Mammary epithelial cell (primary cell): ENCODE measurements around the gene ACSM5.
"Not testable (repeated sequence)": the region's sequence is repeated elsewhere in the genome, so short reads cannot be mapped to it uniquely, and the experiment has no call there.

Experiments
- EZH2 ChIP-seq: IDR thresholded peaks from 2 replicates; pipeline ENCODE4 v1.6.1; 2012; ENCODE audit warnings: low read length, inconsistent platforms, borderline replicate concordance
- TF ChIP-seq, protein P1 (sequence below), 2 donors: IDR thresholded peaks in 1 of 2; conservative IDR thresholded peaks in 1 of 2; 2 replicates each; pipeline ENCODE4 v1.5.1; 2011 to 2012; ENCODE audit warnings: inconsistent platforms in 2 of 2, low read length in 2 of 2, mild to moderate bottlenecking in 2 of 2, control low read depth in 1 of 2, low read depth in 1 of 2; ENCODE audit not compliant: insufficient read depth in 1 of 2; ENCODE audit errors: extremely low read depth in 1 of 2

- TF ChIP-seq, protein P1, sequence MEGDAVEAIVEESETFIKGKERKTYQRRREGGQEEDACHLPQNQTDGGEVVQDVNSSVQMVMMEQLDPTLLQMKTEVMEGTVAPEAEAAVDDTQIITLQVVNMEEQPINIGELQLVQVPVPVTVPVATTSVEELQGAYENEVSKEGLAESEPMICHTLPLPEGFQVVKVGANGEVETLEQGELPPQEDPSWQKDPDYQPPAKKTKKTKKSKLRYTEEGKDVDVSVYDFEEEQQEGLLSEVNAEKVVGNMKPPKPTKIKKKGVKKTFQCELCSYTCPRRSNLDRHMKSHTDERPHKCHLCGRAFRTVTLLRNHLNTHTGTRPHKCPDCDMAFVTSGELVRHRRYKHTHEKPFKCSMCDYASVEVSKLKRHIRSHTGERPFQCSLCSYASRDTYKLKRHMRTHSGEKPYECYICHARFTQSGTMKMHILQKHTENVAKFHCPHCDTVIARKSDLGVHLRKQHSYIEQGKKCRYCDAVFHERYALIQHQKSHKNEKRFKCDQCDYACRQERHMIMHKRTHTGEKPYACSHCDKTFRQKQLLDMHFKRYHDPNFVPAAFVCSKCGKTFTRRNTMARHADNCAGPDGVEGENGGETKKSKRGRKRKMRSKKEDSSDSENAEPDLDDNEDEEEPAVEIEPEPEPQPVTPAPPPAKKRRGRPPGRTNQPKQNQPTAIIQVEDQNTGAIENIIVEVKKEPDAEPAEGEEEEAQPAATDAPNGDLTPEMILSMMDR (conservative IDR thresholded peaks at IDR 0.05 in 1 of 2, IDR thresholded peaks at IDR 0.05 in 1 of 2; ENCODE audit: extremely low read depth in 1 of 2, insufficient read depth in 1 of 2, low read depth in 1 of 2, low read length in 2 of 2), result not testable (repeated sequence)
- not testable (repeated sequence) for TF ChIP-seq EZH2
Measured at GRCh38 chr16:20438950-20439349, 29.6 kb downstream of the ACSM5 start.
